GM21737 (cell line): Measurements from ENCODE around the gene BPIFB1.

Source experiments
- ATAC-seq: cut with Tn5 transposase; IDR thresholded peaks from one replicate; pipeline ENCODE4 v1.9.1; 2021; ENCODE audit warnings: mild to moderate bottlenecking, moderate library complexity; ENCODE audit not compliant: unreplicated experiment

Gene BPIFB1

GRCh38 chr20:33320006-33320405 lies 37.0 kb downstream of the BPIFB1 start:
- no peak for ATAC-seq

GRCh38 chr20:33322456-33322855 lies 39.4 kb downstream of the BPIFB1 start:
- no peak for ATAC-seq

- no peak for ATAC-seq
Observed at GRCh38 chr20:33323236-33323635, 40.2 kb downstream of the BPIFB1 start.

GRCh38 chr20:33325350-33325749 lies 42.3 kb downstream of the BPIFB1 start:
- no peak for ATAC-seq

- ATAC-seq, result no peak
Observed at GRCh38 chr20:33328157-33329137, 45.4 kb downstream of the BPIFB1 start.

- no peak for ATAC-seq
Observed at GRCh38 chr20:33332905-33333456, 50.0 kb downstream of the BPIFB1 start.

- ATAC-seq, result no peak
Observed at GRCh38 chr20:33333616-33334015, 50.6 kb downstream of the BPIFB1 start.

GRCh38 chr20:33334111-33334510 lies 51.1 kb downstream of the BPIFB1 start:
- no peak for ATAC-seq

- ATAC-seq, result no peak
Observed at GRCh38 chr20:33336375-33336774, 53.4 kb downstream of the BPIFB1 start.

GRCh38 chr20:33337119-33337518 lies 54.1 kb downstream of the BPIFB1 start:
- ATAC-seq, result no peak

- ATAC-seq, result no peak
Observed at GRCh38 chr20:33337531-33338165, 54.6 kb downstream of the BPIFB1 start.

- no peak for ATAC-seq
Observed at GRCh38 chr20:33338467-33339258, 55.6 kb downstream of the BPIFB1 start.

- no peak for ATAC-seq
Observed at GRCh38 chr20:33339515-33340058, 56.6 kb downstream of the BPIFB1 start.

- ATAC-seq, result no peak
Observed at GRCh38 chr20:33343521-33343920, 60.5 kb downstream of the BPIFB1 start.

GRCh38 chr20:33345342-33345741 lies 62.3 kb downstream of the BPIFB1 start:
- ATAC-seq, result no peak

GRCh38 chr20:33348136-33348937 lies 65.3 kb downstream of the BPIFB1 start:
- no peak for ATAC-seq

GRCh38 chr20:33349493-33349892 lies 66.5 kb downstream of the BPIFB1 start:
- no peak for ATAC-seq

- no peak for ATAC-seq
Observed at GRCh38 chr20:33351696-33352095, 68.7 kb downstream of the BPIFB1 start.

GRCh38 chr20:33352258-33353012 lies 69.4 kb downstream of the BPIFB1 start:
- no peak for ATAC-seq
